PFSK-1 (cell line): Measurements from ENCODE around the gene CERS3.

ENCODE experiments used
- FOXP2 ChIP-seq: optimal IDR thresholded peaks from 2 replicates; pipeline ENCODE3; 2011; ENCODE audit warnings: borderline replicate concordance, control low read depth, inconsistent platforms; ENCODE audit not compliant: insufficient read depth; ENCODE audit errors: extremely low read length, extremely low read depth
- POLR2AphosphoS5 ChIP-seq: IDR thresholded peaks from 2 replicates; pipeline ENCODE4 v1.6.1; 2012; ENCODE audit warnings: low read depth, mild to moderate bottlenecking, control low read depth, low read length, moderate library complexity
- REST ChIP-seq, 2 experiments: IDR thresholded peaks; 2 replicates each; pipeline versions ENCODE4 v1.6.1 to v1.8.0; 2011 to 2012; ENCODE audit warnings: low read depth in 2 of 2, low read length in 2 of 2, control low read depth in 1 of 2, inconsistent platforms in 1 of 2, mild to moderate bottlenecking in 1 of 2, moderate library complexity in 1 of 2; ENCODE audit not compliant: insufficient read depth in 1 of 2
- SIN3A ChIP-seq: IDR thresholded peaks from 2 replicates; pipeline ENCODE4 v1.6.1; 2012; ENCODE audit warnings: mild to moderate bottlenecking, low read length, moderate library complexity, borderline replicate concordance; ENCODE audit not compliant: insufficient read depth
- TAF1 ChIP-seq: IDR thresholded peaks from 2 replicates; pipeline ENCODE4 v1.6.1; 2012; ENCODE audit warnings: low read length, control low read depth, borderline replicate concordance; ENCODE audit not compliant: insufficient read depth

CERS3 gene

GRCh38 chr15:100463515-100463914 is 65.2 kb downstream of the CERS3 start:
- no peak for TF ChIP-seq REST (IDR thresholded peaks at IDR 0.05; ENCODE audit: insufficient read depth in 1 of 2, low read depth in 2 of 2, low read length in 2 of 2)
- TF ChIP-seq FOXP2, result no peak
- TF ChIP-seq TAF1, result no peak
- no peak for TF ChIP-seq POLR2AphosphoS5
- TF ChIP-seq SIN3A, result no peak

GRCh38 chr15:100461049-100461448 is 67.7 kb downstream of the CERS3 start:
- TF ChIP-seq REST (IDR thresholded peaks at IDR 0.05; ENCODE audit: insufficient read depth in 1 of 2, low read depth in 2 of 2, low read length in 2 of 2) (no peak), TAF1 (no peak)

GRCh38 chr15:100457201-100457600 is 71.5 kb downstream of the CERS3 start:
- TF ChIP-seq POLR2AphosphoS5, result no peak
- TF ChIP-seq REST (IDR thresholded peaks at IDR 0.05; ENCODE audit: insufficient read depth in 1 of 2, low read depth in 2 of 2, low read length in 2 of 2), result no peak
- TF ChIP-seq TAF1, result no peak
- TF ChIP-seq FOXP2, result no peak
- no peak for TF ChIP-seq SIN3A

- TF ChIP-seq TAF1 (no peak), SIN3A (no peak), POLR2AphosphoS5 (no peak), FOXP2 (no peak), REST (IDR thresholded peaks at IDR 0.05; ENCODE audit: insufficient read depth in 1 of 2, low read depth in 2 of 2, low read length in 2 of 2) (no peak)
Observed at GRCh38 chr15:100454148-100454547, 74.6 kb downstream of the CERS3 start.

- TF ChIP-seq POLR2AphosphoS5, result no peak
- TF ChIP-seq FOXP2, result no peak
- no peak for TF ChIP-seq SIN3A
- TF ChIP-seq TAF1, result no peak
- TF ChIP-seq REST (IDR thresholded peaks at IDR 0.05; ENCODE audit: insufficient read depth in 1 of 2, low read depth in 2 of 2, low read length in 2 of 2), result no peak
Observed at GRCh38 chr15:100448481-100448880, 80.3 kb downstream of the CERS3 start.
